ENCODE results near the gene KCNQ4.

KCNQ4 gene

DNA sequence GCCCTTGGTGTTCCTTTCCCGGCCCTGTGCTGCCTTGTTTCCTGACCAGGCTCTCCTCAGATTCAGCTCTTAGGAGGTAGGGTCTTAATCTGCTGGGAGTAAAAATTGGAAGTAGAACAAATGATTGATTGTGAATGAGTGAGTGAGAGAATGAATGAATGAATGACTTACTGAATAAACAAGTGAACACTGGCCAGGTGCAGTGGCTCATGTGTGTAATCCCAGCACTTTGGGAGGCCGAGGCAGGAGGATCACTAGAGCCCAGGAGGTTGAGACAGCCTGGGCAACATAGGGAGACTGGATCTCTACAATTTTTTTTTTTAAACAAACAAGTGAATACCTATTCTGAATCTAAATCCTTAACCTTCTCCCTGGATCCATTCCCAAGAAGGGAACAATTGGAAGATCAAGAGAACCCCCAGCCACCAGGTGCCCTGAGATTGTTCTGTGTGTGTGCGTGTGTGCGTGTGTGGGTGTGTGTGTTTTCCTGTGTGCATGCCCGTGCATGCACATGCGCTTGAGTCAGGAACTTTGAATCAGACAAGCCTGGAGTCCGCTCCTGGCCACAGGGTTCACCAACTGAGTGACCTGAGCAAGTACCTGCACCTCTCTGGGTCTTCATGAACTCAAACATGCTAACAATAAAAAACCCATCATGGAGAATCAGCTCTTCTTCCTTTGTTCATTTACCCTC is 102.9 kb downstream of the KCNQ4 start:
- no peaks in the 10 kb centered on the region for H3K79me2 ChIP-seq (ENCODE audit: control insufficient read depth, low read length)
- no peaks in the 10 kb centered on the region for H3K36me3 ChIP-seq (ENCODE audit: control insufficient read depth, low read length)
- H3K4me3 ChIP-seq (ENCODE audit: low read length): no peak overlapping the region
- no peak overlapping the region for H3K27ac ChIP-seq (ENCODE audit: low read depth, low read length)
- H3K4me2 ChIP-seq (ENCODE audit: low read length): no peak overlapping the region
- H3K9me3 ChIP-seq (ENCODE audit: control insufficient read depth, insufficient read depth, low read length): no peaks in the 10 kb centered on the region
- no peak for TF ChIP-seq EZH2phosphoT487 (IDR thresholded peaks at IDR 0.05; ENCODE audit: borderline replicate concordance, low read length)
- H3K27me3 ChIP-seq (ENCODE audit: control insufficient read depth, low read length): peaks cover 19% of the 10 kb centered on the region
- H4K20me1 ChIP-seq (ENCODE audit: control insufficient read depth, insufficient read depth, low read depth, low read length): no peaks in the 10 kb centered on the region
- H3K9me2 ChIP-seq (replicated peaks; ENCODE audit: control insufficient read depth, low read length): no peaks in the 10 kb centered on the region
- no peaks in the 10 kb centered on the region for H3K4me1 ChIP-seq (ENCODE audit: control insufficient read depth, low read length)
- no peaks in the 10 kb centered on the region for H3F3A ChIP-seq (ENCODE audit: control insufficient read depth, insufficient read depth)

DNA sequence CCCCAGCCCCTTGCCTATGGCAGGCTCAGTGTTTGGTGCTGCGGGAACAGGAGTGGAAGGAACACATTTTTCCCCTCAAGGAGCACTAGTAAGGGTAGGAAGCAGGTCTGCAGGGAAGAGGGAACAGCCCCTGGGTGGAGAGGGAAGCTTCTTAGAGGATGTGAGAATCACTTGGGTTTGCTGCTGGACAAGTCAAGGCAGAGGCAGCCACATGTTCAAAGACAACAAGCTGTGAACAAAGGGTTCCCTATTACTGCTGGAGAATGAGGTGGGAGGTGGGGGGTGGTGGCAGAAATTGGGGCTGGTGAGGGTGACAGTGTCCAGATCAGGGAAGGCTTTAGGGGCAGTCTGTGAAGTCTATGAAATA is 103.4 kb downstream of the KCNQ4 start:
- Histone ChIP-seq H3K27ac (ENCODE audit: low read depth, low read length) (no peak overlapping the region), H3F3A (ENCODE audit: control insufficient read depth, insufficient read depth) (no peaks in the 10 kb centered on the region), H3K27me3 (ENCODE audit: control insufficient read depth, low read length) (peaks cover 19% of the 10 kb centered on the region), H3K4me3 (ENCODE audit: low read length) (no peak overlapping the region), H3K4me1 (ENCODE audit: control insufficient read depth, low read length) (no peaks in the 10 kb centered on the region), H3K36me3 (ENCODE audit: control insufficient read depth, low read length) (no peaks in the 10 kb centered on the region), H3K9me3 (ENCODE audit: control insufficient read depth, insufficient read depth, low read length) (no peaks in the 10 kb centered on the region), H3K4me2 (ENCODE audit: low read length) (no peak overlapping the region), H3K79me2 (ENCODE audit: control insufficient read depth, low read length) (no peaks in the 10 kb centered on the region), H3K9me2 (replicated peaks; ENCODE audit: control insufficient read depth, low read length) (no peaks in the 10 kb centered on the region), H4K20me1 (ENCODE audit: control insufficient read depth, insufficient read depth, low read depth, low read length) (no peaks in the 10 kb centered on the region)
- no peak for TF ChIP-seq EZH2phosphoT487 (IDR thresholded peaks at IDR 0.05; ENCODE audit: borderline replicate concordance, low read length)
- TF ChIP-seq, protein P1, sequence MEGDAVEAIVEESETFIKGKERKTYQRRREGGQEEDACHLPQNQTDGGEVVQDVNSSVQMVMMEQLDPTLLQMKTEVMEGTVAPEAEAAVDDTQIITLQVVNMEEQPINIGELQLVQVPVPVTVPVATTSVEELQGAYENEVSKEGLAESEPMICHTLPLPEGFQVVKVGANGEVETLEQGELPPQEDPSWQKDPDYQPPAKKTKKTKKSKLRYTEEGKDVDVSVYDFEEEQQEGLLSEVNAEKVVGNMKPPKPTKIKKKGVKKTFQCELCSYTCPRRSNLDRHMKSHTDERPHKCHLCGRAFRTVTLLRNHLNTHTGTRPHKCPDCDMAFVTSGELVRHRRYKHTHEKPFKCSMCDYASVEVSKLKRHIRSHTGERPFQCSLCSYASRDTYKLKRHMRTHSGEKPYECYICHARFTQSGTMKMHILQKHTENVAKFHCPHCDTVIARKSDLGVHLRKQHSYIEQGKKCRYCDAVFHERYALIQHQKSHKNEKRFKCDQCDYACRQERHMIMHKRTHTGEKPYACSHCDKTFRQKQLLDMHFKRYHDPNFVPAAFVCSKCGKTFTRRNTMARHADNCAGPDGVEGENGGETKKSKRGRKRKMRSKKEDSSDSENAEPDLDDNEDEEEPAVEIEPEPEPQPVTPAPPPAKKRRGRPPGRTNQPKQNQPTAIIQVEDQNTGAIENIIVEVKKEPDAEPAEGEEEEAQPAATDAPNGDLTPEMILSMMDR (IDR thresholded peaks at IDR 0.05; ENCODE audit: low read depth, low read length, poor library complexity, severe bottlenecking): no peak

DNA sequence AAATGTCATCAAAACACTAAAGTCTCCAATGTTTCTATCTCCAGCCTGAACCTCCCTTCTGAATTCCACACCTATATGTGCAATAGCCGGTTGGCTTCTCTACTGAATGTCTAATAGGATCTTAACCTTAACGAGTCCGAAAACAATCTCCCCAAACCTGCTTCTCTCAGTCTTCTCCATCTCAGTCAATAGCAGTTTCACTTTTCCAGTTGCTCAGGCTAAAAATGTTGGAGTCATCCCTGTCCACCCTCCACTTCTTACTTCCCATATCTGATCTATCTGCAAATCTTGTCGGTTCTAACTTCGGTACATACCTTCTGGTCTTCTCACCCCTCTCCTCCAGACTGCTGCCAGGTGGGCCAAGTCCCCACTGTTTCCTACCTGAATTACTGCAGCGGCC is 104.1 kb downstream of the KCNQ4 start:
- Histone ChIP-seq H3K27me3 (ENCODE audit: control insufficient read depth, low read length) (peaks cover 19% of the 10 kb centered on the region), H3K36me3 (ENCODE audit: control insufficient read depth, low read length) (no peaks in the 10 kb centered on the region), H3K4me2 (ENCODE audit: low read length) (no peak overlapping the region), H3K9me3 (ENCODE audit: control insufficient read depth, insufficient read depth, low read length) (no peaks in the 10 kb centered on the region), H3K79me2 (ENCODE audit: control insufficient read depth, low read length) (no peaks in the 10 kb centered on the region), H3K4me1 (ENCODE audit: control insufficient read depth, low read length) (no peaks in the 10 kb centered on the region), H3K4me3 (ENCODE audit: low read length) (no peak overlapping the region), H3F3A (ENCODE audit: control insufficient read depth, insufficient read depth) (no peaks in the 10 kb centered on the region), H4K20me1 (ENCODE audit: control insufficient read depth, insufficient read depth, low read depth, low read length) (no peaks in the 10 kb centered on the region), H3K27ac (ENCODE audit: low read depth, low read length) (no peak overlapping the region), H3K9me2 (replicated peaks; ENCODE audit: control insufficient read depth, low read length) (no peaks in the 10 kb centered on the region)
- TF ChIP-seq EZH2phosphoT487 (IDR thresholded peaks at IDR 0.05; ENCODE audit: borderline replicate concordance, low read length): no peak
- TF ChIP-seq, protein P1 (IDR thresholded peaks at IDR 0.05; ENCODE audit: low read depth, low read length, poor library complexity, severe bottlenecking): no peak

Measured in DOHH2 (cell line).